Fibroblast of skin of scalp (primary cell): ENCODE measurements around the gene SPINT2.
A peak's percentile ranks its signal among the peaks of the same experiment; 100 is the strongest.

Source experiments
- DNase-seq: peaks from one replicate; pipeline ENCODE4 v3.0.0-alpha.2; 2013

SPINT2 gene

DNA sequence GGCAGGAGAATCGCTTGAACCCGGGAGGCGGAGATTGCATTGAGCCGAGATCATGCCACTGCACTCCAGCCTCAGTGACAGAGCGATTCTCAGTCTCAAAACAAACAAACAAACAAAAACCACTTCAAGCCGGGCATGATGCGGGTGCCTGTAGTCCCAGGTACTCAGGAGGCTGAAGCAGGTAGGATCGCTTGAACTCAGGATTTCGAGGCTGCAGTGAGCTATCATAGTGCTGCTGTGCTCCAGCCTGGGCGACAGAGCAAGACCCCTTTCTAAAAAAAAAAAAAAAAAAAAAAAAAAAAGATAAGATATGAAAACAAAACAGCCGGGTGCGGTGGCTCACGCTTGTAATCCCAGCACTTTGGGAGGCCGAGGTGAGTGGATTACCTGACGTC, 21.1 kb upstream of the SPINT2 start:
- DNase-seq: no peak

DNA sequence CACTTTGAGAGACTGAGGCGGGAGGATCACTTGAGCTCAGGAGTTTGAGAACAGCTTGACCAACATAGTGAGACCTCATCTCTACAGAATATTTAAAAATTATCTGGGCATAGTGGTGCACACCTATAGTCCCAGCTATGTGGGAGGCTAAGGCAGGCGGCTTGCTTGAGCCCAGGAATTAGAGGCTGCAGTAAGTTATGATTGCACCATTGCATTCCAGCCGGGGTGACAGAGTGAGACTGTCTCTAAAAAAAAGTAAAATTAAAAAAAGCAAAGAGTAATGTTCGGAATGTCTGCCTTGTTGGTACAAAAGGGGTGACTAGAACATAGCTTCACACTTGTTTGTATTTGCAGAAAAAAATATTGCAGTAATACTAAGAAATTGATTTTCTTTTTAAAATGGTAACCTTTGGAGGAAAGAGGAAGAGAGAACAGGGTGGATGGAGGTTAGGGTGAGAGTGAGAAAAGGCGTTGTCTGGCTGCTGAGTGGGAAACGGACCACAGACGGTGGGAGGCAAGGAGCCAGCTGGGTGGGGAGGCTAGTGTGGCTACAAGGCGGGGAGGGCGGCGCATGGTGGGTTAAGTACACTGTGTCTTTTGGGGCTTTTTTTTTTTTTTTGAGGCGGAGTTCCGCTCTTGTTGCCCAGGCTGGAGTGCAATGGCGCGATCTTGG, 18.4 kb upstream of the SPINT2 start:
- peak; percentile 76 for DNase-seq

DNA sequence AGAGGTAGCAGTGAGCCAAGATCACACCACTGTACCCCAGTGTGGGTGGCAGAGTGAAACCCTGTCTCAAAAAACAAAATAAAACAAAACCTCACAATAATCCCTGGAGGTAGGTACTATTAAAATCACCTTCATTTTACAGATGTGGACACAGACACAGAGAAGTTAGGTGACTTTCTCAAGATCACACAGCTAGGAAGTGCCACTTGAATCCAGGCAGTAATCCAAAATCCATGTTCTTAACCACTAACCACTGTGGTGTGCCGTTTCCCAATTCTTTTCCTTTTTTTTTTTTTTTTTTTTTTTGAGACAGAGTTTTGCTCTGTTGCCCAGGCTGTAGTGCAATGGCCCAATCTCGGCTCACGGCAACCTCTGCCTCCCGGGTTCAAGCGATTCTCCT, 17.2 kb upstream of the SPINT2 start:
- DNase-seq: peak; percentile 44

DNA sequence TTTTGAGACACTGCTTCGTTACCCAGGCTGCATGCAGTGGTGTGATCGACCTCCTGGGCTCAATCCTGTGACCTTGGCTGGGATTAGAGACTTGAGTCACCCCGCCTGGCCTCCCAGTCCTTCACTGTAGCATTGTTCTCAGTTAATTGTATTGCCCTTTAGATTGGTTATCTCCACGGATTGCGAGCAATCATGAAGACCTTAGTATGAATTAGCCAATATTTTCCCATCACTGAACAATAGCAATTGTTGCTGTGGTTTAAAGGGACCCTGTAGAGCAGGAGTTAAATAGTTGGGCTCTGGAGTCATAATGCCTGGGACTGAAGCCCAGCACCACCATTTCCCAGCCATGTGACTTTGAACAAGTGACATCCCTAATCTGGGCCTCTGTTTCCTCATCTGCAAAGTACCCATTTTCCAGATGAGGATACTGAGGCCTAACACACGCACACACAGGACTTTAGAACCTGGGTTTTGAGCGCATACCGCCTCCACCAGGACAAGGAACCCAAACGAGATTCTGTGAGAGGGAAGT, 16.6 kb upstream of the SPINT2 start:
- peak; percentile 41 for DNase-seq

DNA sequence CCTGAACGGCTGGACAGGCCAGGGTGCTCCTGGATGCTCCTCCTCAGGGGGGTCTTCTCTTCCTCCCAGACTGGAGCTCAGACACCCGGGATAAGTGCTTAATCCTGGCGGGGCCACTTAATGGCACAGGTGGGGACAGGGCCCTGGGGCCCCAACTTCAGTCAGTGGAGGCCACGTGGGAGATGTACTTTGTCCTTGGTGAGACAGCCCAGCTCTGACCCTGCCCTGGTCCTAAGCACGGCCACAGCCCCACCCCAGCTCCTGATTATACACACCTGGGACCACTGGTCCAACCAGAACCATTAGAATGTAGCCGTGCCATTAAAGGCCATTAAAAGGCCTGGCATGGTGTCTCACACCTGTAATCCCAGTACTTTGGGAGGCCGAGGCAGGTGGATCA, 16.0 kb upstream of the SPINT2 start:
- no peak for DNase-seq

DNA sequence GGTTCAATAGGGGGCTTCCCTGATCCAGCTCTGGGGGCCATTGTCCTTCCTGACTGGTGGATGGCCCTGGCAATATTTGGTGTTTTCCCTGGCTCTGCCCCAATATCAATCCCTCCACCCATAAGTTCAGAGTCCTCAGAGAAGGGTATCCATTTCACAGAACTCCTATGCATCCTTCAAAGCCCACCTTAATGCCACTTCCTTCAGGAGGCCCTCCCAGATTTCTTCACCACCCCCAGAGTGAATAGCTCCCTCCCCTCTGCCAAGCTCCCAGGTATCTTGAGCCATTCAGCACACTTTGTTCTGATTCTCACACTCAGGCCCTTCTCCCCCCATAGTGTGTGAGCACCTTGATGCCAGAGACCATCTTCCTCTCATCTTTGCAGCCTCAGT, 13.9 kb upstream of the SPINT2 start:
- no peak for DNase-seq

DNA sequence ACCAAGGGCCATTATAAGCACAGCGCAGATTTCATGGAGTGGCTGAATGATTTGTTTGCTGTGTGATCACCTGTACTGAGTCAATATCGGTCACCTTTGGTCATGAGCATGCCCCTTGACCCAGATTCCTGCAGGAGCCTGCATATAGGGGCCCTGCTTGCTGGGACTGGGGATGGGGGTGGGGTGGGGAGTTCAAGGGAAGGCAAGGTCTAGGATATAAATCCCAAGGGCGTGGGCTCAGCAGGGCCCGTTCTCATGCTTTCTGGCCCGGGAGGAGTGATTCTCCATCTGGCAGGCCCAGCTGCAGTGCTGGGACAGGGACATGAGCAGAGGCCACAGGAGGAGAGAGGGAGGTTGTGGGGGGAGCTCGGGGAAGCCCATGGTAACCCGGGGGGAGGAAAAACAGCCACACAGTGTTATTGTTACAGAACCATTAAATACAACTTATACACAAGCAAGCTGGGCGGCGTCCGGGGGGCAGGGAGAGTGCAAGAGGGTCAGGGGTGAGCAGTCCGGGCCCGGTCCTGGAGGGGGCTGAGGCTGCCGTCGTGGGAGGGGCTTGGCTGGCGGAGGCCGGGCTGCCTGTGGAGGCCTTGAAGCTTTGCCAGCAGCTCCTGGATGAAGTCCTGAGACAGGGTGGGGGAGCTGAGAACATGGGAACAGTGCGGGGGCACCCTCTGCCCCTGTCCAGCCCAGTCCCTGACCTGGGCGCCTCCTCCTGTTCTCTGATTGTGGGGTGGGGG, 13.4 kb upstream of the SPINT2 start:
- peak; percentile 61 for DNase-seq

DNA sequence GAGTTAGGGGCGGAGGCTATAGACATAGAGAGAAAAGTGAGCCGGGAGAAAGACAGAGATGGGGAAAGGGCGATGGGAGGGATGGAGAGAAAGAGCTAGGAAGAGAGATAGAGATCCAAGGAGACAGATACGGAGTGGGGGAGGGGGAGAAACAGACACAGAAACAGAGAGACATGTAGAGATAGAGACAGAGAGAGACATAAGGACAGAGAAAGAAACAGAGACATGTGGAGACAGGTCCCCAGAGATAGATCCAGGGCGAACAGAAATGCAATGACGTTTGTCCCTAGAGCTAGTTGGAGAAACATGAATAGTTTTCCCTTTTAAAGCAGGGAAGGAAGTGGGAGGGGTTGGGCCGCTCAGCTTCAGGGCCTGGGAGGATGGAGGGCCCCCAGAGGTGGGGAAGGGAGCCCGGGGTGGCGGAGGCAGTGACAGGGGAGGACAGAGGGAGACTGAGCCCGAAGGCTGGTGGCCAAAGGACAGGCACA, 12.8 kb upstream of the SPINT2 start:
- DNase-seq: peak; percentile 87

DNA sequence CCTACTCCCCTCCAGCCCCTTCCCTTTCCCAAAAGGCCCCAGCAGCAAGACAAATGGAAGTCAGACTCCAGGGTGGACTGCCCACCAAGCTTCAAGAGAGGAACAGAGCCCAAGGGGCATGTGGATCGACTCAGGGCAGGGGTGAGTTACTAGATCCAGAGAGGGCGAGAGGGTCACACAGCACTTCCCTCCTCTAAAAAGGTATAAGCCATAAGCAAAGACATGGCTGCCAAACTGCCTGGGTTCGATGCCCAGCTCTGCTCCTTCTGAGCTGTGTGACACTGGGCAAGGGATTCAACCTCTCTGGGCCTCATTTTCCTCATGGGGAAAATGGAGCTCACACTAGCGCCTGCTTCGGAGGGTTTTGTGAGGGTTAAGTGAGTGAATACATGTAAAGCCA, 12.0 kb upstream of the SPINT2 start:
- no peak for DNase-seq

DNA sequence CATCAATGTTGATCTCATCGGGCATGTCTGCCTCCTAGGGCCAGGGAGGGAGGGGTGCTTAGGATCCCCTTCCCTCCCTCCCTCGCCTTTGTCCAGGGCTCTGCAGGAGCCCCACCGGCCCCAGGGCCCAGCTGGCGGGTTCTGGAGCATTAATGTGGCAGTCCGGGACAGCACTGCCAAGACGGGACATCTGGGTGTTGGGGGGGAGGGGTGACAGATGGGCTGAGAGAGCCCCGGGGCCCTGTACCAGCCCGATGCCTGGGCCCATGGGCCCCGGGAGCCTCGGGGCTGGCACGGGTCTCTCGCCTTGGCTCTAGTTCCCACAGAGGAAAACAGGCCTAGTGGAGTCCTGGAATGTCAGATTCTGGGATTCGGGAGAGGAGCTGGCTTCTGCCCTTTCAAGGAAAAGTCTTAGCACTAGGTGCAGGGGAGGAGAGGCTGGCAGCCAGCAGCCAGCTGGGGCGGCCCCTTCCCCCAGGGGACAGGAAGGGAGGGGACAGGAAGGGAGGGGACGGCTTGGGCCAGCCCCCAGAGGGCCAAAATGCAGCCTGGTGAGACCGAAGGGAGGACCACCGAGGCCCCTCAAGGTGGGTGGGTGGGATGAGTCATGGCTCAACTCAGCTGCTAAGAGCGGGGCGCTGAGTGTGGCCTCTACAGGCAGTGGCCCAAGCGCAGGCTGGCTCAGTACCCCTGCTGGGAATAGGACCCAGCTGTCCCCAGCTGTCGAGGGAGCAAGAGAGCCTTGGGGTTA, 11.3 kb upstream of the SPINT2 start:
- peak; percentile 49 for DNase-seq

DNA sequence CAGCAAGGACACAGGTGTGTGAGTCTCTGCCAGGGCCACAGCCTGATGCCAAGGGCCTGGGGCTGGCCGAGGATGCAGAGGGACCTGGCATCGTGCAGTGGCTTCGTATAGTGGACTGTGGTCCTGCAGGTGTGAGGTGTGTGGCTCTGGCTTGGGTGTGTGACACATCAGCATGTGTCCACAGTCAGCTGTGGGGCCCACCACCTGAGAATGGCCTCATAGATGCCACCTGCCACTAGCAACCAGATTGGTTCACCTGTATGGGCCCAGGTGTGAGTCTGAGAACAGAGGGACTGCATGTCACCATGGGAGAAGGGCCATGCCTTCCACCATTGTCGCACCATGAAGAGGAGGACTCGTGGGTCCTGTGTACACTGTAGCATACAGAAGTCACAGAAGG, 10.6 kb upstream of the SPINT2 start:
- DNase-seq: no peak

DNA sequence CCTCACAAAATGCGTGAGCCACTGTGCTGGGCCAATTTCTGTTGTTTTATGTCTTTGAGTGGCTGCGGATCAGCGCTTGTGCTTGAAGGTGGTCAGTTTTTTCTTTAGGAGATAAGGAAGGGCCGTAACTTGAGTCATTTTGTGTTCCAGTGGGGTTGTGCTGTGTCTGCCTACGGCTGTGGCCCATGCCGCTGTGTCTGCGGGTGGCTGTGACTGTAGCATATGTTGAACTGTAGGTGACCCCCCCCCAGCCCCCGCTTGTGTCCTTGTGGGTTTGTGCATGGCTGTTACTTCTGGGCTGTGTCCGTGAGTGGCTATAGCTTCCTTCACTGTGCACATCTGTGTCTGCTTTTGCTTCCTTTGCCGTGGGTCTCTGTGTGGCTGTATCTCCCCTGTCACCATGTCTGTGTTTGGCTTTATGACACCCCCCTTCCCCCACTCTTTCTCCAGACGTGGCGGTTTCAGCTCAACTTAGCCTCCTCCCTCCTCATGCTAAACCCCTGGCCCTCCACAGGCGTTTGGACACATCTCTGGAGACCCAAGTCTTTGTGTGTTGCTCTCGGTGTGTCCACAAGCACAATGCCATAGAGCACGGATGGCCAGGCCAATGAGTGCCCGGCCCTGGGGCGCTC, 8.9 kb upstream of the SPINT2 start:
- peak; percentile 36 for DNase-seq

DNA sequence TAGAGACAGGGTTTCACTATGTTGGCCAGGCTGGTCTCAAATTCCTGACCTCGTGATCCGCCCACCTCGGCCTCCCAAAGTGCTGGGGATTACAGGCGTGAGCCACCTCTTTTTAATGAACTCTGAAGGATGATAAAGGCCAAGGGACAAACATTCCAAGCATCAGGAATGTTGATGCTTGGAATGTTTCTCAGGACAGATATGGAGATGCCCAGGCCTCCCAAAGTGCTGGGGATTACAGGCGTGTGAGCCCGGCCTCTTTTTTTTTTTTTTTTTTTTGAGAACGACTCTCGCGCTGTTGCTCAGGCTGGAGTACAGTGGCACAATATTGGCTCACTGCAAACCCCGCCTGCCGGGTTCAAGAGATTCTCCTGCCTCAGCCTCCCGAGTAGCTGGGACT, 2.4 kb upstream of the SPINT2 start:
- peak; percentile 35 for DNase-seq

DNA sequence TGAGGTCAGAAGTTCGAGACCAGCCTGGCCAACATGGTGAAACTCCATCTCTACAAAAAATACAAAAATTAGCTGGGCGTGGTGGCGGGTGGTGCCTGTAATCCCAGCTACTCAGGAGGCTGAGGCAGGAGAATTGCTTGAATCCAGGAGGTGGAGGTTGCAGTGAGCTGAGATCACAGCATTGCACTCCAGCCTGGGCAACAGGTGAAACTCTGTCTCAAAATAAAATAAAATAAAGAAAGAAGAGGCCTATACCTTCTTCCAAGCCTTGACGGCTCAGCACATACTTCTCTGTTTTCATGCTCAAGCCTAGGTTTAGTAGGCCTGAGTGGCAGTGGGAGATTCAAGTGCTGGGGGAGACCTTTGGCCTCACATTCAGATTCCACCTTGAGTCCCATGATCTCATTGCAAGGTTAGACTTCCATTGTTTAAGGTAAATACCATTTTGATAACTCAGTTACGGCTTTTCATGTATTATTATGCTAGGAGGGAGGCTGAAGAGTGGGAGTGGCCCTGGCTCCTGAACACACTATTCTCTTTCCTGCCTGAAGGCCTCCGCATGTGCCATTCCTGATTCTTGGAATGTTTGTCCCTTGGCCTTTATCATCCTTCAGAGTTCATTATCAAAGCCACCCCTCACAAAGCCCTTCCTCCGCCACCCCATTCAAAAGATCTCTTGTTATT, 1.6 kb upstream of the SPINT2 start:
- DNase-seq: no peak

DNA sequence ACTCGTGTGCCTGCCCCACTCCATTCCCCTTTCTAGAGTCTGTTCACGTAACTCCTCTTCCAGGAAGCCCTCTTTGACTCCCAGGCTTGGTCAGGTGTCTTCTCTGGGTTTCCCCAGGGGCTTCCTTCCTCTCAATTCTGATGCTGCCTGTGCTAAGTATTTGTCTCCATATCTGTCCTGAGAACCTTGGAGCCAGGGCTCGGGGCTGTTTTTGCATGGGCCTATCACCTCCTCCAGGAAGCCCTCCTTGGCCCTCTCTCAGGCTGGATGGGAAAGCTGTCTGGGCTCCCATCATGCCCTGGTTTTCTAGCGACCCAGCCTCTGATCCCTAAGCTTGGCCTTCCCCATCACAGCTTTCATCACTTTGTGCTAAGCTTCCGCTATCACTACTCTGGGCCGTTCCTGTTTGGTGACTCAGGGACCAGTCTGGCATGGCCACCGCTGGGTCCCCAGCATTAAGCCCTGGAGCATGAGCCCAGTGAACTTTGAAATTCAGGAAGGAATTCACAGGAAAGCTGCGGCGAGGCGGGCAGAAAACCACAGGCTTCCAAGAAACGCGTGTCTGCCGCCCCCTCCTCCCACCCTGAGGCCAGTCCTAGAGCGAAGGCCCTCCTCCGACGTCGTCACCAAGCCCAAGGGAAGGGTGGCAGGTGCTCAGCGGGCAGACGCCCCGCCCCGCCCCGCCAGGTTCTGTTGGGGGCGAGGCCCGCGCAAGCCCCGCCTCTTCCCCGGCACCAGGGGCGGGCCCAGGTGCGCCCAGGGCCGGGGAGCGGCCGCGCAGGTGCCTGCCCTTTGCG, 486 bp upstream of the SPINT2 start:
- peak; percentile 94 for DNase-seq

DNA sequence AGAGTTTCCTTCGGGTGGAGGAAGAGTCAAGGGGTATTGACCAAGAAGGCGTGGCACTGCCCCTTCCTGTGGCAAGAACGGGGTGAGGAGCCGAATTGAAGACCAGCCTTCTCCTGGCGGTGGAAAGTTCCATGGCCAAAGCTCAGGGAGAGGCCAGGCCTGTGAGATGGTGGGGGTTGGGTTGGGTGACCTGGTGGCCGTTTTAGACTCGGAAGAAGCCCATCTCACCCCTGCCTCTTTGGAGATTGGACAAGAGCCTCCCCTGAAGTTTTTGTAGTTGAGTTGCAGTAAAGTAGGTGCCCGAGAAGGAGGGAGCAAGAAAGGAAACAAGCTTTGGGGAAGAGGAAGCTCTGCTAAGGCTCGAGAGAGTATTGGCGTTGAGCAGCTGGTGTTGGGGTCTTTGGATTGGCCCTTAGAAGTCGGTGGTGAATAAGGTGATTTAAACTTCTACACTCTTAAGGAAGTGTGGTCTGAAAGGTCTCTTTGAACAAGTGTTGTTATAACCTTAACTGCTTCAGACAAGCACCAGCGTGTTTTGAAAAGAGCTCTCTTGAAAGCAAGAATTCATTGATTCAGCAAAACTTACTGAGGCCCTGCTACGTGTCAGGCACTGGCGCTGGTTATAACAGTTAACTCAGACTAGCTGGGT, 964 bp downstream of the SPINT2 start:
- DNase-seq: no peak

DNA sequence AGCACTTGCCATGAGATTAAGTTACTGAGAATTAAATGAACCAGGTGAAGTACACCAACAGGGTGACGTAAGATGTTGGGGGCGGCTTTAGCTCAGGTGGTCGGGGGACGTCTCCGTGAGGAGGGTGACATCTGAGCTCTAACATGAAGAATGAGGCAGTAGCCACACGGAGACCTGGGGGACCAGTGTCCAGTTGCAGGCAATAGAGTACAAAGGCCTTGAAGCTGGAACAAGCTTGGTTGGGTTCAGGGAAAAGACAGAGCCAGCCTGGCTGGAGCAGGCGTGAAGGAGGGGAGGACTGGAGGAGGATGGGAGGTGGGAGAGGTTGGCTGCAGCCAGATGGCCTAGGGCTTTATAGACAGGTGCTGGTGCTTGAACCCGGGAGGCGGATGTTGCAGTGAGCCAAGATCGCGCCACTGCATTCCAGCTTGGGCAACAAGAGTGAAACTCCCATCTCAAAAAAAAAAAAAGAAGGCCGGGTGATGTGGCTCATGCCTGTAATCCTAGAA, 1.6 kb downstream of the SPINT2 start:
- no peak for DNase-seq

DNA sequence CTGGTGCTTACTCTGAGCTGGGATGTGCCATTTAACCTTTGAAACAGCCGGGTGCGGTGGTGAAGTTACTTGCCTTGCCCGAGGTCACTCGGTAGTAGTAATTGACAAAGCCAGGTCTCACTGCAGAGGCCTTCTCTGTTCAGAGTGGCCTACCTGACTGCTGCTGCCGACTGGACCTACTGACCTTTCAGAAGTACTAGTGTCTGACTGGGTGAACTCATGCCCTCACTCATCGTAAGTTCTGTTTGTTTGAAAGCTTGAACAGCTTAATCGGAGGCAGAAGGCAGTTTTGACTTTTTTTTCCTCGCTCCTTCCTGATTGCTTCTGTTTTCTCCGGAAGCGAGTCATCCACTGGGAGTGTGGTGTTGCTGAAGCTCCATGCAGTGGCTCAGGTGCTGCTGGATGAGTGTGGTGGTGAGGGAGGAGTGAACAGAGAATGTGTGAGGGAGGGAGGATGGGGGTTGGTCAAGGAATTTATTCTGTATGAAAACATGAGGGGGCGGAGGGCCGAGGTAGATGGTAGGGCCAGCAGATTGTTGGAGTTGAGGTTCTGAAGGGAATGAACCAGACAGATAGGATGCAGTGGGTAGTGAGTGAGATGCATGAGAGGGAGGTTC, 2.7 kb downstream of the SPINT2 start:
- DNase-seq: peak; percentile 35

DNA sequence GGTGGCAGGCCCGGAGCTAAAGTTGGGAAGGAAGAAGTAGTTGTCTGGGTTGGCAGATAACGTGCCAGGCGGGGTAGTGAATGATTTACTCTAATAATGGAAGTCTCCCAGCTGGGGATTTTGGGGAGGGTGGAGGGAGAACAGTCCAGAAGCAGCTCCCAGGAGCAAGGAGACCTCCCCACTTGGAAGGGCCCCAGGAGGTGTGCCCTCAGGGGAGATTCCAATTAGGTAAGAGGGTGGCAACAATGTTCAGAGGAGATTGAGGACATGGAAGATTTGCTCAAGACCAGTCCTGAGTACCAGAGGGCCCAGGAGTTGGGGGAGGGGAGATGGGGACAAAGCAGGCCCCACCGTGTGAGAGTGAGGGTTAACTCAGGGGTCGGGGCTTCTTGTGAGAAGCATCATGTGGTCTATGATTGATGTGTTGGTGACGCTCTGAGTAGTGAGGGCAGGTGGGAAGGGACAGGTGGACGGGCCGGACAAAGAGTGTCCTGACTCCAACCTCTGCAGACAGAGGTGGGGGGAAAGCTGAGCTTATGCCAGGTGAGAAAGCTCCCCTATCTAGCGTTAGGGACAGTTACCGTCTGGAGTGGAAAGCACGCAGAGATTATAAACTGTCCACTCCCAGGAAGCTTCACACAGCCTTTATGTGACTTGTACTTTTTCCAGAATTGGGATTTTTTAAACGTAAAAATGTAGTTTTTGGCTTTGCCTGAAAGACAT, 3.5 kb downstream of the SPINT2 start:
- DNase-seq: no peak
